ENCODE measurements around the gene MUTYH. TPM values are rescaled to one million over a fixed set of nuclear protein-coding genes. Genes with fewer than 3 reads are reported as not detected.

The MUTYH gene
- total and polyA plus RNA-seq, 2 donors from 2014 or later, result 24.1 to 29.0 TPM

GRCh38 chr1:45346473-45346872 lies 6.2 kb upstream of the MUTYH start:
- Histone ChIP-seq H3K4me3 (ENCODE audit: low read length in 3 of 3) (no peak overlapping the region), H3K27me3 (ENCODE audit: control insufficient read depth, insufficient read depth, low read length) (no peaks in the 10 kb centered on the region), H3K9me3 (ENCODE audit: control insufficient read depth in 2 of 3, insufficient read depth in 1 of 3, low read length in 3 of 3) (no peaks in the 10 kb centered on the region), H3K9ac (ENCODE audit: low read length in 3 of 3) (no peak overlapping the region), H3K4me1 (ENCODE audit: control insufficient read depth in 2 of 3, insufficient read depth in 2 of 3, low read depth in 1 of 3, low read length in 3 of 3) (peaks cover 0 to 8% (median 0%) of the 10 kb centered on the region in 3 donors), H3K27ac (ENCODE audit: low read depth in 2 of 2, low read length in 2 of 2) (no peak overlapping the region), H3K36me3 (ENCODE audit: control insufficient read depth in 2 of 3, insufficient read depth in 3 of 3, low read length in 3 of 3) (peaks cover 0 to 30% (median 19%) of the 10 kb centered on the region in 3 donors)
- no peak for DNase-seq
- FAIRE-seq, result no peak
- TF ChIP-seq CTCF (IDR thresholded peaks at IDR 0.05; ENCODE audit: borderline replicate concordance, extremely low read depth, insufficient read depth), result no peak
- intact Hi-C loops (cut with DNase I), result no loop called here

DNA sequence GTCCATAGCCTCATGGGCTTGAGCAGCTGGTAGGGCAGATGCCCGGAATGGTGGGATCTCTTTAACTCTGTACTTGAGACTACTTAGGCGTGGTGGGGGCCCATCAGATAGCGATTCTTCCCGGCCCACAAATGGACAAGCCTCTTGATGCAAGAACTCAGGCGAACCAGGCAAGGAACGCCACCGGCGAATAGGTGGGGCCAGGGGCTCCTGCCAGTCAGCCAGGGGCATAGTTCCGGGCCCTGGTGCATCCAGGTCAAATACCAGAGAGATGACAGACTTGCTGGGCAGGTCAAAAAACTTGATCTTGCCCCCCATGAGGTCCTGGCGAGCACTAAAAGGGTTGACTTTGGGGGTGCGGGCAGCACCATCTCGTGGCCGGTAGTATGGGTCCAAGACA lies 4.8 kb upstream of the MUTYH start:
- FAIRE-seq (no peak), DNase-seq (no peak)
- H3K9ac ChIP-seq (ENCODE audit: low read length in 3 of 3), result no peak overlapping the region
- no peak for TF ChIP-seq CTCF (IDR thresholded peaks at IDR 0.05; ENCODE audit: borderline replicate concordance, extremely low read depth, insufficient read depth)
- peaks cover 0 to 18% (median 9%) of the 10 kb centered on the region in 3 donors for H3K4me1 ChIP-seq (ENCODE audit: control insufficient read depth in 2 of 3, insufficient read depth in 2 of 3, low read depth in 1 of 3, low read length in 3 of 3)
- no peaks in the 10 kb centered on the region for H3K27me3 ChIP-seq (ENCODE audit: control insufficient read depth, insufficient read depth, low read length)
- H3K9me3 ChIP-seq (ENCODE audit: control insufficient read depth in 2 of 3, insufficient read depth in 1 of 3, low read length in 3 of 3), result no peaks in the 10 kb centered on the region
- no peak overlapping the region for H3K4me3 ChIP-seq (ENCODE audit: low read length in 3 of 3)
- no peak overlapping the region for H3K27ac ChIP-seq (ENCODE audit: low read depth in 2 of 2, low read length in 2 of 2)
- intact Hi-C loops (cut with DNase I), result no loop called here
- H3K36me3 ChIP-seq (ENCODE audit: control insufficient read depth in 2 of 3, insufficient read depth in 3 of 3, low read length in 3 of 3), result peaks cover 0 to 30% (median 19%) of the 10 kb centered on the region in 3 donors

- FAIRE-seq (no peak), DNase-seq (no peak)
- no peak for TF ChIP-seq CTCF (IDR thresholded peaks at IDR 0.05; ENCODE audit: borderline replicate concordance, extremely low read depth, insufficient read depth)
- intact Hi-C loops (cut with DNase I), result no loop called here
- Histone ChIP-seq H3K4me3 (ENCODE audit: low read length in 3 of 3) (no peak overlapping the region), H3K4me1 (ENCODE audit: control insufficient read depth in 2 of 3, insufficient read depth in 2 of 3, low read depth in 1 of 3, low read length in 3 of 3) (peaks cover 0 to 18% (median 9%) of the 10 kb centered on the region in 3 donors), H3K9ac (ENCODE audit: low read length in 3 of 3) (no peak overlapping the region), H3K27me3 (ENCODE audit: control insufficient read depth, insufficient read depth, low read length) (no peaks in the 10 kb centered on the region), H3K36me3 (ENCODE audit: control insufficient read depth in 2 of 3, insufficient read depth in 3 of 3, low read length in 3 of 3) (peaks cover 0 to 30% (median 19%) of the 10 kb centered on the region in 3 donors), H3K9me3 (ENCODE audit: control insufficient read depth in 2 of 3, insufficient read depth in 1 of 3, low read length in 3 of 3) (no peaks in the 10 kb centered on the region), H3K27ac (ENCODE audit: low read depth in 2 of 2, low read length in 2 of 2) (no peak overlapping the region)
These were observed 4.3 kb upstream of the MUTYH start for GRCh38 chr1:45344499-45344898.

Measured in kidney (tissue), 14 donors.